Fibroblast of lung (primary cell): Measurements from ENCODE around the gene JAKMIP3. TPM values are rescaled to one million over a fixed set of nuclear protein-coding genes. Genes with fewer than 3 reads are reported as not detected.

Experiments
- DNase-seq, 2 donors: peaks; one replicate each; pipeline versions ENCODE4 v3.0.0 to v3.0.0-alpha.2; 2010; ENCODE audit warnings: low read depth in 2 of 2
- H2AFZ ChIP-seq: 2 replicates; pipeline ENCODE4 v1.5.1; 2012; ENCODE audit warnings: low read length, control low read depth, inconsistent platforms
- H3K27ac ChIP-seq: 2 replicates; pipeline ENCODE4 v1.5.1; 2011; ENCODE audit warnings: low read length, control low read depth; ENCODE audit not compliant: insufficient read depth
- H3K27me3 ChIP-seq: 2 replicates; pipeline ENCODE4 v1.5.1; 2011; ENCODE audit warnings: mild to moderate bottlenecking, low read length; ENCODE audit not compliant: control insufficient read depth, insufficient read depth
- H3K36me3 ChIP-seq: 2 replicates; pipeline ENCODE4 v1.5.1; 2011; ENCODE audit warnings: low read length; ENCODE audit not compliant: control insufficient read depth, insufficient read depth
- H3K4me1 ChIP-seq: 2 replicates; pipeline ENCODE4 v1.5.1; 2011; ENCODE audit warnings: low read length; ENCODE audit not compliant: control insufficient read depth, insufficient read depth; ENCODE audit errors: extremely low read depth
- H3K4me2 ChIP-seq: 2 replicates; pipeline ENCODE4 v1.5.1; 2011; ENCODE audit warnings: low read length, control low read depth; ENCODE audit not compliant: insufficient read depth; ENCODE audit errors: extremely low read depth
- H3K4me3 ChIP-seq, 4 experiments: fragments of 200-600 bp in 1 of 4; sonication (generic) in 1 of 4; replicated peaks in 1 of 4; 2 replicates each; pipeline ENCODE4 v1.5.1; 2011 to 2016; ENCODE audit warnings: low read length in 4 of 4, low read depth in 3 of 4, mild to moderate bottlenecking in 3 of 4, control low read depth in 2 of 4, inconsistent platforms in 1 of 4, mixed read lengths in 1 of 4; ENCODE audit not compliant: insufficient read depth in 1 of 4; ENCODE audit errors: control extremely low read depth in 1 of 4
- H3K79me2 ChIP-seq: 2 replicates; pipeline ENCODE4 v1.5.1; 2012; ENCODE audit warnings: mild to moderate bottlenecking, low read length, inconsistent platforms; ENCODE audit not compliant: control insufficient read depth, insufficient read depth
- H3K9ac ChIP-seq: 2 replicates; pipeline ENCODE4 v1.5.1; 2011; ENCODE audit warnings: mild to moderate bottlenecking, low read length, control low read depth; ENCODE audit not compliant: insufficient read depth
- H3K9me3 ChIP-seq: 2 replicates; pipeline ENCODE4 v1.5.1; 2012; ENCODE audit warnings: low read depth, low read length; ENCODE audit not compliant: control insufficient read depth, insufficient read depth
- H4K20me1 ChIP-seq: 2 replicates; pipeline ENCODE4 v1.5.1; 2011; ENCODE audit warnings: low read length; ENCODE audit not compliant: control insufficient read depth, insufficient read depth; ENCODE audit errors: extremely low read depth
- CTCF ChIP-seq, 2 donors: IDR thresholded peaks in 1 of 2; conservative IDR thresholded peaks in 1 of 2; 1 replicate in 1 of 2; 2 replicates in 1 of 2; pipeline ENCODE4 v1.5.1; 2011 to 2012; ENCODE audit warnings: low read length in 2 of 2, control low read depth in 1 of 2, inconsistent platforms in 1 of 2, low read depth in 1 of 2, mild to moderate bottlenecking in 1 of 2
- EZH2 ChIP-seq: IDR thresholded peaks from 2 replicates; pipeline ENCODE4 v1.5.1; 2012; ENCODE audit warnings: low read length, control low read depth, mild to moderate bottlenecking; ENCODE audit errors: missing control alignments
- polyA plus RNA-seq, 2 donors: library from polyadenylated mRNA; depleted of rRNA in 1 of 2; stranded (reverse) in 1 of 2; unstranded in 1 of 2; fragments of >200 nt; gene quantifications; 2 replicates each; pipeline ENCODE4 v1.2.1, GENCODE V29; 2011 to 2012; ENCODE audit warnings: missing spikeins in 1 of 2
- total RNA-seq: library from RNA; depleted of rRNA; stranded (reverse); fragments of >200 nt; gene quantifications from 2 replicates; pipeline ENCODE4 v1.2.1, GENCODE V29; 2014

Gene JAKMIP3
- total and polyA plus RNA-seq, 2 donors (not counting 1 experiment from before 2014, with no cell fraction given) = 0.17 TPM

- H3K27ac ChIP-seq = no peak overlapping the region
- H3K79me2 ChIP-seq = no peaks in the 10 kb centered on the region
- H3K9ac ChIP-seq = no peak overlapping the region
- no peaks in the 10 kb centered on the region for H3K9me3 ChIP-seq
- H3K27me3 ChIP-seq = peaks cover 21% of the 10 kb centered on the region
- no peaks in the 10 kb centered on the region for H3K36me3 ChIP-seq
- TF ChIP-seq EZH2 (no peak), CTCF (conservative IDR thresholded peaks at IDR 0.05 in 1 of 2, IDR thresholded peaks at IDR 0.05 in 1 of 2; ENCODE audit: low read depth in 1 of 2, low read length in 2 of 2) (no peak)
- H4K20me1 ChIP-seq = no peaks in the 10 kb centered on the region
- H3K4me3 ChIP-seq = no peak overlapping the region
- no peak overlapping the region for H2AFZ ChIP-seq
- no peak overlapping the region for H3K4me2 ChIP-seq
- H3K4me1 ChIP-seq = no peaks in the 10 kb centered on the region
- no peak for DNase-seq
These were observed 25.7 kb upstream of the JAKMIP3 start for GRCh38 chr10:132040046-132040445.

GRCh38 chr10:132041340-132041739, 24.4 kb upstream of the JAKMIP3 start:
- Histone ChIP-seq H3K9me3 (no peaks in the 10 kb centered on the region), H2AFZ (no peak overlapping the region), H3K4me3 (no peak overlapping the region), H4K20me1 (no peaks in the 10 kb centered on the region), H3K36me3 (no peaks in the 10 kb centered on the region), H3K27me3 (peaks cover 11% of the 10 kb centered on the region), H3K9ac (no peak overlapping the region), H3K4me2 (no peak overlapping the region), H3K4me1 (no peaks in the 10 kb centered on the region), H3K79me2 (no peaks in the 10 kb centered on the region), H3K27ac (no peak overlapping the region)
- no peak for TF ChIP-seq CTCF (conservative IDR thresholded peaks at IDR 0.05 in 1 of 2, IDR thresholded peaks at IDR 0.05 in 1 of 2; ENCODE audit: low read depth in 1 of 2, low read length in 2 of 2)
- DNase-seq = no peak

DNA sequence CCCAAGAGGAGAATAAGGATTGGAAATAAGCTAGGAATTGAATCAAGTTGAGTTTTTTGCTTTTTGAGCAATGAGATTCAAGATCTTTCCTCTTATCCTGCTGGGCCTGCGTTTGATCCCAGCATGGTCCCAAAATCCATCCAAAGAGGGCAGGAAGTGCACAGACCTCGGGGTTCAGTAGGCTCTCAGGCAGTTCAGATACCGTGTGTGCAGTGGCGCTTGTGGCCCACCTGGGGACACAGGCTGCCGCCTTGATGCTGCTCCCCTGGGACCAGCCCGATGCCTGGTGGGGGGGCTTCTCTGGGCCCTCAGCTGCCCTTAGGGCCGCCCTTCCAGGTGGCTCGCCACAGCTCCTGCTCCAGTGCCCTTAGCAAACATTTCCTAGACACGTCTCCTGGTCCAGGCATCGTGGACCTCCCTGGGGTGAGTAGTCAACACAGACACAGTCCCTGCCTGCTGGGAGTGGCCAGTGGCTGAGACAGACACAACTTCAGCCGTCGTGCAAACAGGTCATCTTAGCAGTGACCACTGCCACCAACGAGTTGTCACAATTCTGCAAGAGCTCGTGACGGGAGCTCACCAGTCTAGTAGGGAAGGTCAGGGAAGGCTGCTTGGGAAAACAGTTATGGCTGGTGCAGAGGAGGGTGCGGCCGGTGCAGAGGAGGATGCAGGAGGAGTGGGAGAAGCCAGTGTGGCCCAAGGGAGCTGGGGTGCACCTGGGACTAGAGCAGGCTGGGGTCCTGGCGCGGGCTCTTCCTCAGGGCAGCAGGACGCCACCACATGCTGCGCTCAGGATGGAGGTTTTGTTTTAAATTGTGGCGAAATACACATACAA, 21.7 kb upstream of the JAKMIP3 start:
- H3K9me3 ChIP-seq = no peaks in the 10 kb centered on the region
- H3K27me3 ChIP-seq = no peaks in the 10 kb centered on the region
- no peaks in the 10 kb centered on the region for H4K20me1 ChIP-seq
- TF ChIP-seq CTCF (conservative IDR thresholded peaks at IDR 0.05 in 1 of 2, IDR thresholded peaks at IDR 0.05 in 1 of 2; ENCODE audit: low read depth in 1 of 2, low read length in 2 of 2) = no peak
- no peak for TF ChIP-seq EZH2
- H3K9ac ChIP-seq = no peak overlapping the region
- no peak overlapping the region for H3K27ac ChIP-seq
- no peaks in the 10 kb centered on the region for H3K4me1 ChIP-seq
- H2AFZ ChIP-seq = no peak overlapping the region
- no peaks in the 10 kb centered on the region for H3K79me2 ChIP-seq
- no peak overlapping the region for H3K4me2 ChIP-seq
- H3K36me3 ChIP-seq = no peaks in the 10 kb centered on the region
- H3K4me3 ChIP-seq = no peak overlapping the region
- DNase-seq = no peak
